HUES6 (cell line): Measurements from ENCODE around the gene PDZD4.

ENCODE experiments used
- H3K27ac ChIP-seq: 2 replicates; pipeline ENCODE4 v1.7.0; 2013; ENCODE audit warnings: low read depth, mild to moderate bottlenecking, low read length, inconsistent platforms
- H3K27me3 ChIP-seq: 2 replicates; pipeline ENCODE4 v1.6.1; 2013; ENCODE audit warnings: low read length; ENCODE audit not compliant: control insufficient read depth, insufficient read depth
- H3K36me3 ChIP-seq: 2 replicates; pipeline ENCODE4 v1.6.1; 2013; ENCODE audit warnings: low read length; ENCODE audit not compliant: control insufficient read depth, insufficient read depth
- H3K4me1 ChIP-seq: 2 replicates; pipeline ENCODE4 v1.6.1; 2013; ENCODE audit warnings: low read length; ENCODE audit not compliant: control insufficient read depth, insufficient read depth
- H3K4me3 ChIP-seq: 2 replicates; pipeline ENCODE4 v1.5.1; 2013; ENCODE audit warnings: low read depth, low read length
- H3K9ac ChIP-seq: one replicate; pipeline ENCODE4 v1.6.1; 2013; ENCODE audit warnings: mild to moderate bottlenecking, low read length
- H3K9me3 ChIP-seq: 2 replicates; pipeline ENCODE4 v1.6.1; 2013; ENCODE audit warnings: low read depth, low read length; ENCODE audit not compliant: control insufficient read depth, insufficient read depth

Gene PDZD4

DNA sequence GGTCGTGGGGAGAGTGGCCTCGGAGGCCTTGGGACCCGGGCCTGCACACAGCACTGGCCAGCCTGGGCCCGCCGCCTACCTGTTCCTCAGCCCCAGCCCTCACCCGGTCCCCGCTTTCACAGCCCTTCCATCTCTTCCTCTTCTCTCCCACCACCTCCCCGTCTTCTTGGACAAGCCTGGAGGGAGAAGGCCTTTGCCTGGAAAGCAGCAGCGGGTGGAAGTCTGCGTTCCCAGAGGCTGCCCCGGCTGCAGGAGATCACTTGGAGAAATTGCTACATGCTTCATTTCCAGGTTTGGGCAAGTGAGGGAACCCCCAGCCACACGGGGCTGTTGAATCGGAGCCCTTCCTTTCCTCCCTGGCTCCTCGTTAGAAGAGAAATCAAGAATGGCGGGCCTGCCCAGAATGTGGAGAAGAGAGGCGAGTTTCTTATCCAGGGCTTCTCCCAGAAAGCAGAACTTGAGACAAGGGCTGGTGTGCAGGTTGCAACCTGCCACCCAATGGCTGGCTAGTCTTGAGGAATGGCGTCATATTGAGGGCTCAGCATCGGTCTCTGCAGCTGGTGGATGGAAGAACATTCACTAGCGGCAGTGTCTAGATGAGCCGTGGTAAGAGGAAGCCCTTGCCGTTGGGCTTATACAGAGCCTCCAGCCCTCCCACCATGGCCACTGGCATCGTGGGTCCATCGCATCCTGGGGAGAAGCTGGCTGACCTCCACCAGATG, 1.2 kb upstream of the PDZD4 start:
- peaks cover 5% of the 10 kb centered on the region; the same call in 1 of the 2 replicates for H3K9me3 ChIP-seq
- H3K9ac ChIP-seq, result no peak overlapping the region
- H3K36me3 ChIP-seq, result peaks cover 4% of the 10 kb centered on the region; the same call in 1 of the 2 replicates
- H3K27me3 ChIP-seq, result peaks cover 43% of the 10 kb centered on the region; the same call in 1 of the 2 replicates
- peak overlapping the region; percentile 53 for H3K4me3 ChIP-seq
- H3K4me1 ChIP-seq, result peaks cover 26% of the 10 kb centered on the region
- H3K27ac ChIP-seq, result no peak overlapping the region

- peaks cover 30% of the 10 kb centered on the region for H3K4me1 ChIP-seq
- H3K36me3 ChIP-seq, result peaks cover 4% of the 10 kb centered on the region; the same call in 1 of the 2 replicates
- peaks cover 43% of the 10 kb centered on the region; the same call in 1 of the 2 replicates for H3K27me3 ChIP-seq
- H3K4me3 ChIP-seq, result peak overlapping the region; percentile 53
- no peak overlapping the region for H3K27ac ChIP-seq
- H3K9ac ChIP-seq, result peak overlapping the region; percentile 45
- peaks cover 5% of the 10 kb centered on the region; the same call in 1 of the 2 replicates for H3K9me3 ChIP-seq
Measured at GRCh38 chrX:153830640-153831428, 490 bp upstream of the PDZD4 start.

- Histone ChIP-seq H3K27me3 (peaks cover 43% of the 10 kb centered on the region; the same call in 1 of the 2 replicates), H3K4me1 (peaks cover 41% of the 10 kb centered on the region), H3K9ac (peak overlapping the region; percentile 91), H3K27ac (peak overlapping the region; percentile 67; the same call in 1 of the 2 replicates), H3K36me3 (peaks cover 4% of the 10 kb centered on the region; the same call in 1 of the 2 replicates), H3K9me3 (peaks cover 11% of the 10 kb centered on the region; the same call in 1 of the 2 replicates), H3K4me3 (peak overlapping the region; percentile 86)
Measured at GRCh38 chrX:153829549-153829798, 870 bp downstream of the PDZD4 start.

- peaks cover 47% of the 10 kb centered on the region for H3K4me1 ChIP-seq
- peaks cover 43% of the 10 kb centered on the region; the same call in 1 of the 2 replicates for H3K27me3 ChIP-seq
- peak overlapping the region; percentile 83; the same call in 1 of the 2 replicates for H3K27ac ChIP-seq
- H3K9me3 ChIP-seq, result peaks cover 12% of the 10 kb centered on the region; the same call in 1 of the 2 replicates
- H3K9ac ChIP-seq, result peak overlapping the region; percentile 91
- peaks cover 4% of the 10 kb centered on the region; the same call in 1 of the 2 replicates for H3K36me3 ChIP-seq
- peak overlapping the region; percentile 86 for H3K4me3 ChIP-seq
Measured at GRCh38 chrX:153828723-153829548, 1.4 kb downstream of the PDZD4 start.

GRCh38 chrX:153828308-153828707, 2.0 kb downstream of the PDZD4 start:
- H3K9ac ChIP-seq, result peak overlapping the region; percentile 87
- H3K27me3 ChIP-seq, result peaks cover 43% of the 10 kb centered on the region; the same call in 1 of the 2 replicates
- H3K36me3 ChIP-seq, result peaks cover 4% of the 10 kb centered on the region; the same call in 1 of the 2 replicates
- H3K9me3 ChIP-seq, result peaks cover 14% of the 10 kb centered on the region; the same call in 1 of the 2 replicates
- H3K27ac ChIP-seq, result peak overlapping the region; percentile 83; the same call in 1 of the 2 replicates
- peaks cover 49% of the 10 kb centered on the region for H3K4me1 ChIP-seq
- H3K4me3 ChIP-seq, result peak overlapping the region; percentile 86

- Histone ChIP-seq H3K4me1 (peaks cover 49% of the 10 kb centered on the region), H3K27ac (peak overlapping the region; percentile 83; the same call in 1 of the 2 replicates), H3K9me3 (peaks cover 13% of the 10 kb centered on the region; the same call in 1 of the 2 replicates), H3K36me3 (peaks cover 4% of the 10 kb centered on the region; the same call in 1 of the 2 replicates), H3K27me3 (peaks cover 43% of the 10 kb centered on the region; the same call in 1 of the 2 replicates), H3K9ac (peak overlapping the region; percentile 87), H3K4me3 (peak overlapping the region; percentile 86)
Measured at GRCh38 chrX:153827903-153828302, 2.4 kb downstream of the PDZD4 start.

DNA sequence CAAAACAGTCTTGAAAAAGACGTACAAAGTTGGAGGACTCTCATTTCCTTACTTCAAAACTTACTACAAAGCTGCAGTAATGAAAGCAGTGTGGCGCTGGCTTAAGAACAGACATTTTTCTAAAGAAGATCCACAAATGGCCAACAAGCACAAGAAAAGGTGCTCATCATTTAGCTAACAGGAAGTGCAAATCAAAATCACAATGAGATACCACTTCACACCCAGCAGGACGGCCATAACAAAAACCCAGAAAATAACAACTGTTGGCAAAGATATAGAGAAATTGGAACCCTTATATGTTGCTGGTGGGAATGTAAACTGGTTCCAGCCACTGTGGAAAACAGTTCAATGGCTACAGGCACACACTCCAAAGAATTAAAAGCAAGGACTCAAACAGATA, 3.3 kb downstream of the PDZD4 start:
- peaks cover 52% of the 10 kb centered on the region for H3K4me1 ChIP-seq
- peaks cover 4% of the 10 kb centered on the region; the same call in 1 of the 2 replicates for H3K36me3 ChIP-seq
- peak overlapping the region; percentile 86 for H3K4me3 ChIP-seq
- H3K27me3 ChIP-seq, result peaks cover 35% of the 10 kb centered on the region; the same call in 1 of the 2 replicates
- H3K27ac ChIP-seq, result peak overlapping the region; percentile 93
- H3K9ac ChIP-seq, result peak overlapping the region; percentile 87
- peaks cover 11% of the 10 kb centered on the region; the same call in 1 of the 2 replicates for H3K9me3 ChIP-seq

DNA sequence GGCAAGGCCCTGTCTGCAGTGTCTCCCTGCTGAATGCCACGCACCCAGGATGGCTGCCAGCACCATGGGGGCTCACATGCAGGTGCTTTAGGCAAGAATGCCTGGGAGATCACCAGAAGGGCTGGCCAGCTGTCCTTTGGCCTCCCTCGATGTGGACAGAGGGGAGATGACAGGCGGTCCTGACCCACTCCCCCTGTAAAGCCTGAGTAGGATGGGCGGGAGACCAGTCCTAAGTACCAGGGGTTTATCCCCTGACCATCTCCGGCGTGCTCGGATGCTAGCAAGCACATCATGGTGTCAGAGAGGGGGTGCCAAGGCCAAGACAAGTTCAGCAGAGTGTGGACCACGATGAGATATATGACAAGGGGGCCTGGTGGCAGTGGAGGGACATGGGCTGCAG, 5.3 kb downstream of the PDZD4 start:
- Histone ChIP-seq H3K27me3 (peaks cover 23% of the 10 kb centered on the region; the same call in 1 of the 2 replicates), H3K4me1 (peaks cover 60% of the 10 kb centered on the region), H3K4me3 (no peak overlapping the region), H3K9ac (peak overlapping the region; percentile 23), H3K9me3 (peaks cover 11% of the 10 kb centered on the region; the same call in 1 of the 2 replicates), H3K27ac (no peak overlapping the region), H3K36me3 (peaks cover 4% of the 10 kb centered on the region; the same call in 1 of the 2 replicates)

DNA sequence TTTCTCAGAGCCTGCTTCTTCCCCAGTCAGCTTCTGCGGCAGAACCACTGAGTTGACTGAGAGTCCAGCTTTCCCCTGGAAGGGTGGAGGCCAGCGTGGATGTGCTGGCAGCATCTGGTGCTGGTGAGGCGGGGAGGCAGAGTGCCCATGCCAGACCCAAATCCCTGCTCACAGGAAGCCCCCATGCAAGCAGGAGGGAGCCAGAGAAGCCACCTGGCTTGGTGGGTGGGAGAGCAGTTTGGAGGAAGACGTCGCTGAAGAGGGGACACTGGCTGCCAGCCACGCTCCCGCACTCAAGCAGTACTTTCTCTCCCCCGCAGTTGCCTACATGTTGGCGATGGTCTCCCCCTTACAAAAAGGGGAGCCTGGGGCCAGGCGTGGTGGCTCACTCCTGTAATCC, 6.0 kb downstream of the PDZD4 start:
- H3K9me3 ChIP-seq, result peaks cover 11% of the 10 kb centered on the region; the same call in 1 of the 2 replicates
- H3K36me3 ChIP-seq, result peaks cover 4% of the 10 kb centered on the region; the same call in 1 of the 2 replicates
- no peak overlapping the region for H3K4me3 ChIP-seq
- no peak overlapping the region for H3K27ac ChIP-seq
- peaks cover 65% of the 10 kb centered on the region for H3K4me1 ChIP-seq
- peaks cover 16% of the 10 kb centered on the region; the same call in 1 of the 2 replicates for H3K27me3 ChIP-seq
- H3K9ac ChIP-seq, result no peak overlapping the region

GRCh38 chrX:153821066-153821465, 9.3 kb downstream of the PDZD4 start:
- H3K9me3 ChIP-seq, result peaks cover 16% of the 10 kb centered on the region; the same call in 1 of the 2 replicates
- H3K9ac ChIP-seq, result no peak overlapping the region

More at GRCh38 chrX:153821066-153821465, 9.3 kb downstream of the PDZD4 start:
- Histone ChIP-seq H3K4me3 (no peak overlapping the region), H3K36me3 (no peaks in the 10 kb centered on the region), H3K27ac (no peak overlapping the region), H3K27me3 (no peaks in the 10 kb centered on the region), H3K4me1 (peaks cover 51% of the 10 kb centered on the region)
